NT2/D1 (cell line): ENCODE measurements around the gene PRDX5.

Source experiments
- DNase-seq: peaks from one replicate; pipeline ENCODE4 v3.0.0-alpha.2; 2011; ENCODE audit warnings: low read depth, low spot score
- H3K27me3 ChIP-seq: 2 replicates; pipeline ENCODE4 v1.6.0; 2011; ENCODE audit warnings: mild to moderate bottlenecking; ENCODE audit not compliant: insufficient read length, insufficient read depth
- H3K36me3 ChIP-seq: 2 replicates; pipeline ENCODE4 v1.6.1; 2011; ENCODE audit warnings: mild to moderate bottlenecking, low read length, mixed read lengths; ENCODE audit not compliant: insufficient read depth, insufficient read length
- H3K4me1 ChIP-seq: 2 replicates; pipeline ENCODE4 v1.5.1; 2011; ENCODE audit not compliant: insufficient read depth, insufficient read length
- H3K4me3 ChIP-seq: 2 replicates; pipeline ENCODE4 v1.5.1; 2011; ENCODE audit warnings: low read depth; ENCODE audit not compliant: insufficient read length
- H3K9ac ChIP-seq: 2 replicates; pipeline ENCODE4 v1.6.0; 2011; ENCODE audit warnings: low read depth; ENCODE audit not compliant: insufficient read length
- H3K9me3 ChIP-seq: 2 replicates; pipeline ENCODE4 v1.5.1; 2011; ENCODE audit warnings: mild to moderate bottlenecking, low read length; ENCODE audit not compliant: insufficient read depth
- SUZ12 ChIP-seq: IDR thresholded peaks from 2 replicates; pipeline ENCODE4 v1.6.1; 2011; ENCODE audit not compliant: insufficient read length, insufficient read depth; ENCODE audit errors: extremely low read depth
- YY1 ChIP-seq: IDR thresholded peaks from 2 replicates; pipeline ENCODE4 v1.6.1; 2011; ENCODE audit not compliant: insufficient read length, insufficient read depth
- ZNF274 ChIP-seq: IDR thresholded peaks from 2 replicates; pipeline ENCODE4 v1.6.1; 2011; ENCODE audit warnings: mild to moderate bottlenecking, low read depth, low read length

The PRDX5 gene

DNA sequence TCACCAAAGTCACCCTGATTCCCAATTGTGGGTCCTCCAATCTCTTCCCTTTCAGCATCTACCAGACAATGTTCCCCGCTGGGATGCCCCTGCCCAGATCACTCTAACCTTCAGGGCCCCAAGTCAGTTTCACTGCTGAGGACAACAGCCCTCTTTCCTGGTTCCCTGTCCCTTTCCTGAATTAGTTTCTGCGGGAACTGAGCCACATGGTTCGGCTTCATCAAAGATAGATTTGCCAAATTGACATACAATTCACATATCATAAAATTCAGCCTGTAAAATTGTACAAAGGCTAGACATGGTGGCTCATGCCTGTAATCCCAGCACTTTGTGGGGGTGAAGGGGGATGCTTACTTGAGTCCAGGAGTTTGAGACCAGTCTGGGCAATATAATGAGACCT is 10.1 kb downstream of the PRDX5 start:
- no peak for TF ChIP-seq ZNF274
- no peak for TF ChIP-seq YY1
- TF ChIP-seq SUZ12: no peak
- H3K27me3 ChIP-seq: no peaks in the 10 kb centered on the region

DNA sequence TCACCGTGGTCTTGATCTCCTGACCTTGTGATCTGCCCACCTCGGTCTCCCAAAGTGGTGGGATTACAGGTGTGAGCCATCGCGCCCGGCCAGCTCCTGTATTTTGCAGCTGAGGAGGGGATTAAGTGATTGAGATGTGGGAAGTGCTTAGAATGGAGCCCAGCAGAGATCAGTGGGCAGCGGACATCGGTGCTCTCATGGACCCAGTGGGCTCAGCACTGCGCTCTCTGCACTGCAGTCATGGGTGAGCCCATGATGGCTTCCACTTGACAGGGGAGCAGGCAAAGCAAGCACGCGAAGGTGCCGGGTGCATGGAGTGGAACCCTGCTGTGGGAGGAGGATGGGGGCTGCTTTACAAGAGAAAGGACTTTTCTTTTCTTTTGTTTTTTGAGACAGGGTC is 13.0 kb downstream of the PRDX5 start:
- no peak for TF ChIP-seq YY1
- TF ChIP-seq SUZ12: no peak
- TF ChIP-seq ZNF274: no peak
- Histone ChIP-seq H3K9me3 (no peaks in the 10 kb centered on the region), H3K36me3 (no peaks in the 10 kb centered on the region), H3K4me1 (peaks cover 8% of the 10 kb centered on the region), H3K4me3 (no peak overlapping the region), H3K9ac (peak overlapping the region; percentile 16), H3K27me3 (no peaks in the 10 kb centered on the region)
- DNase-seq: no peak

More for the DNA sequence above, 10.1 kb downstream of the PRDX5 start:
- no peak for DNase-seq
- Histone ChIP-seq H3K4me1 (peaks cover 24% of the 10 kb centered on the region), H3K36me3 (peaks cover 8% of the 10 kb centered on the region), H3K9ac (no peak overlapping the region), H3K9me3 (no peaks in the 10 kb centered on the region), H3K4me3 (no peak overlapping the region)

DNA sequence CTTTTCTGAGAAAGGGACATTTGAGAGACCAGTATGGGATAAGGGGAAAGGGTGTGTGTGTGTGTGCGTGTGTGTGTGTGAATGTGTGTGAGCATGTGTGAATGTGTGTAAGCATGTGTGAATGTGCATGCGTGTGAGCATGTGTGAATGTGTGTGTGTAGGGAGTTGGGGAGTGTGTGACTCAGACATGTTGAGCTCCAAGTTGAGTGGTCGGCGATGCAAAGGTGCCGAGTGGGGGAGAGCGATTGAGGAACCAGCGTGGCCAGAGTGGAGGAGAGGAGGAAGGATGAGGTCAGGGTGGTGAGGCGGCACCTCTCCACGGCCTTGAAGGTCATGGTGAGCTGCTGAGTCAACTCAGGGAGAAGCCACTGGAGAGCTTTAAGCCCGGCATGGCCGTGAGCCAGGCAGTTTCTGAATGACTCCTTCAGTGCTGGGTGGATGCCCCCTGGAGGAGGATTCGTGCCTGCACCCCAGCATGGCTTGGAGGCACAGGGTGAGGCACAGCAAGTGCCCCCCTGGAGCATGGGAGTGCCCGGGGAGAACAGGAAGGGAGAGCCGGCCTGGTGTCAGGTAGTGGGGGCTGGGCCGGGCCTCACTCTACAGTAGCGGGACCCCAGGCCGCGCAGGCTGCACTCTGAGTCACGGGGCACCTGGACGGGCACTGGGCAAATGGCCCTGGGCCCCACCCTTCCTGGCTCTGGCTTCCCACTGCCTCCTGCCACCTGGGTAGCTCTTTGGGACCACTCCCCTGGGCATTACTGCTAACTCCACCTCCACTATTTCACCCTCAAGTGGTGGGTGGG is 13.8 kb downstream of the PRDX5 start:
- H3K4me3 ChIP-seq: no peak overlapping the region
- H3K36me3 ChIP-seq: no peaks in the 10 kb centered on the region
- no peaks in the 10 kb centered on the region for H3K27me3 ChIP-seq
- TF ChIP-seq ZNF274 (no peak), SUZ12 (no peak), YY1 (no peak)
- peak overlapping the region; percentile 0 for H3K9ac ChIP-seq
- no peak for DNase-seq
- H3K4me1 ChIP-seq: peaks cover 8% of the 10 kb centered on the region
- H3K9me3 ChIP-seq: no peaks in the 10 kb centered on the region

DNA sequence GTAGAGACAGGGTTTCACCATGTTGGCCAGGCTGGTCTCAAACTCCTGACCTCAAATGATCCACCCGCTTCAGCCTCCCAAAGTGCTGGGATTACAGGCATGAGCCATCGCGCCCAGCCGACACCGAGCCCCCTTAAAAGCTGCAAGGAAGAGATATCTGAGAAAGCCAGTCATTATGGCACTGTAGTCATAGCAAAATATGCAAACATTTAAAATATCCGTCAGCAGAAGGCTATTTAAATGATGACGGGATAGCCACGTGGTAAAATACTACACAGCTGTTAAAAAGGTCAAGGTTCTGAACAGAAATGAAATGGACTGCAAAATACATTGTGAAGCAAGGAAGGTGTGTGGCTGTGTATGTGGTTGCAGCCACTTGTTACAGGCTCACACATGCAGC is 15.6 kb downstream of the PRDX5 start:
- no peak overlapping the region for H3K9ac ChIP-seq
- H3K36me3 ChIP-seq: no peaks in the 10 kb centered on the region
- H3K4me1 ChIP-seq: peaks cover 8% of the 10 kb centered on the region
- no peaks in the 10 kb centered on the region for H3K27me3 ChIP-seq
- H3K4me3 ChIP-seq: no peak overlapping the region
- TF ChIP-seq ZNF274 (no peak), YY1 (no peak), SUZ12 (no peak)
- no peak for DNase-seq
- no peaks in the 10 kb centered on the region for H3K9me3 ChIP-seq

DNA sequence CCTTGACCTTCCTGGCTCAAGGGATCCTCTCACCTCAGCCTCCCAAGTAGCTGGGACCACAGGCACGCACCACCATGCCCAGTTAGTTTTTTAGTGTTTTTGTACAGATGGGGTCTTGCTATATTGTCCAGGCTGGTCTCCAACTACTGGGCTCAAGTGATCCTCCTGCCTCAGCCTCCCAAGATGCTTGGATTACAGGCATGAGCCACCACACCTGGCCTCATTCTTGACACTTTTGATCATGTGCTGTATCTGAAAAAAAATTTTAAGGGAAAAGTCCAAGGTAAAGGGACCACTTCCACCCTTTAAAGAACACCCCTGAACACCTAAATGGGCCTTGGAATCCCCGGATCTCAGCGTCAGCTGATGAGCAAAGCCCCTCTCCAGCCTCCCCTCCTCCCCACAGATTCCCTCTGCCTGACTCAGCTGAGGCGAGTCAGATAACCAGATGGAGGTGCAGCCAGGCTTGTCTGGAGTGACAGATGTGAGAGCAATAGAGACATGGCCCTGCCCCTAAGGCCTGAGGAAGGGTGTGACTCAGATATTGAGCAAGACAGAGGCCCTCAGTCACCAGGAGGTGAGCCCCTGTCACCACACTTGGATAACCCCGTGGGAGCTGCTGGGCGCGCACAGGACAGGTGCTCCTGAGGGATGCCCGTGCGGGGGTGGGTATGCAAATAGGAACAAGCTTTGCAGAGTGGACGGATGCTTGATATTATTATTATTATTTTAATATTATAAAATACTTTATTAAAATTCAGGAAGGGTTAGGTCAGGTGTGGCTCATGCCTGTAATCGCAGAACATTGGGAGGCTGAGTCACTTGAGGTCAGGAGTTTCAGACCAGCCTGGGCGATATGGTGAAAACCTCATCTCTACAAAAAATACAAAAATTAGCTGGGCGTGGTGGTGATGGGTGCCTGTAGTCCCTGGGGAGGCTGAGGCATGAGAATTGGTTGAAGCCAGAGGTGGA is 17.1 kb downstream of the PRDX5 start:
- peaks cover 12% of the 10 kb centered on the region for H3K4me1 ChIP-seq
- DNase-seq: peak; percentile 77
- TF ChIP-seq ZNF274 (no peak), SUZ12 (no peak), YY1 (no peak)
- H3K36me3 ChIP-seq: no peaks in the 10 kb centered on the region
- H3K9ac ChIP-seq: no peak overlapping the region
- no peaks in the 10 kb centered on the region for H3K27me3 ChIP-seq
- no peaks in the 10 kb centered on the region for H3K9me3 ChIP-seq
- H3K4me3 ChIP-seq: no peak overlapping the region

DNA sequence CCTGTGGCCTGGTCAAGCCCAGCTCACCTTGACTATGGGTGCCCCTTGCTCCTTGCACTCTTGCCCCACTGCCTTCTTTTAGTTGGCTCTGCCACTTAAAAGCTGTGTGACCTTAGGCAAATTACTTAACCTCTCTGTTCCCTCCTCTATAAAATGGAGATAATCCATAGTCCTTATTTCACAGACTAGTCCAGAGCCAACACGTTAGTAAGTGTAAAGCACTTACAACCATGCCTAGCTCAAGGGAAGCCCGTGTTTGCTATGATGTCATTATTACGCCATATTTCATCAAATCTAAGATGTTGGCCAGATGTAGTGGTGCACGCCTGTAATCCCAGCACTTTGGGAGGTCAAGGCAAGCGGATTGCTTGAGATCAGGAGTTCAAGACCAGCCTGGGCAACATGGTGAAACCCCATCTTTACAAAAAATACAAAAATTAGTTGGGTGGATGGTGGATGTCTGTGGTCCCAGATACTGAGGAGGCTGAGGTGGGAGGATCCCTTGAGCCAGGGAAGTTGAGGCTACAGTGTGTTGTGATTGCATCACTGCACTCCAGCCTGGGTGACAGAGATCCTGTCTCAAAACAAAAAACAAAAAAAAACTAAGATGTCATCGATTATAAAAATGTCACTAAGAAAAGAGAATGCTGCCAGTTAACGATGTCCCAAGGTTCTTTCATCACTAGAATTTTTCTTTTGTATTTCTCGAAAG is 19.8 kb downstream of the PRDX5 start:
- no peak overlapping the region for H3K4me3 ChIP-seq
- H3K9me3 ChIP-seq: no peaks in the 10 kb centered on the region
- H3K9ac ChIP-seq: no peak overlapping the region
- H3K27me3 ChIP-seq: peaks cover 7% of the 10 kb centered on the region
- peaks cover 15% of the 10 kb centered on the region for H3K4me1 ChIP-seq
- no peak for TF ChIP-seq YY1
- TF ChIP-seq ZNF274: no peak
- no peak for TF ChIP-seq SUZ12
- no peaks in the 10 kb centered on the region for H3K36me3 ChIP-seq
- DNase-seq: no peak

DNA sequence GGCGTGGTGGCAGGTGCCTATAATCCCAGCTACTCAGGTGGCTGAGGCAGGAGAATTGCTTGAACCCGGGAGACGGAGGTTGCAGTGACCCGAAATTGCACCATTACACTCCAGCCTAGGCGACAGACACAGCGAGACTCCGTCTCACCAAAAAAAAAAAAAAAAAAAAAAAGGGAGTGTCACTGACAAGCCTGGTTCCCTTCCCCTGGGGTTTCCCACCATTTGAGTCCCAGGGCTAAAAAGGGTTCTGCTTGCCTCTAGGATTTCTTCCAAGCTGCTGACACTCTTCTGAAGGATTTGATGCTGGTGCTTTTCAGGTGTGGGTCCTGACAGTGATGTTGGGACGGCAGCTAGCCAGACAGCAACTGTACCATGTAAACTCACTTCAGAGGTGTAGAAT is 20.8 kb downstream of the PRDX5 start:
- Histone ChIP-seq H3K27me3 (peaks cover 7% of the 10 kb centered on the region), H3K9ac (peak overlapping the region; percentile 23), H3K36me3 (no peaks in the 10 kb centered on the region), H3K9me3 (no peaks in the 10 kb centered on the region), H3K4me3 (no peak overlapping the region), H3K4me1 (peaks cover 23% of the 10 kb centered on the region)
- TF ChIP-seq SUZ12 (no peak), YY1 (no peak), ZNF274 (no peak)
- DNase-seq: no peak
